GM19452 (cell line): ENCODE results near the gene ZNF451.
"Not testable (repeated sequence)": the region's sequence is repeated elsewhere in the genome, so short reads cannot be mapped to it uniquely, and the experiment has no call there.

ENCODE experiments used
- ATAC-seq: cut with Tn5 transposase; IDR thresholded peaks from one replicate; pipeline ENCODE4 v1.9.1; 2021; ENCODE audit not compliant: unreplicated experiment

ZNF451 gene

DNA sequence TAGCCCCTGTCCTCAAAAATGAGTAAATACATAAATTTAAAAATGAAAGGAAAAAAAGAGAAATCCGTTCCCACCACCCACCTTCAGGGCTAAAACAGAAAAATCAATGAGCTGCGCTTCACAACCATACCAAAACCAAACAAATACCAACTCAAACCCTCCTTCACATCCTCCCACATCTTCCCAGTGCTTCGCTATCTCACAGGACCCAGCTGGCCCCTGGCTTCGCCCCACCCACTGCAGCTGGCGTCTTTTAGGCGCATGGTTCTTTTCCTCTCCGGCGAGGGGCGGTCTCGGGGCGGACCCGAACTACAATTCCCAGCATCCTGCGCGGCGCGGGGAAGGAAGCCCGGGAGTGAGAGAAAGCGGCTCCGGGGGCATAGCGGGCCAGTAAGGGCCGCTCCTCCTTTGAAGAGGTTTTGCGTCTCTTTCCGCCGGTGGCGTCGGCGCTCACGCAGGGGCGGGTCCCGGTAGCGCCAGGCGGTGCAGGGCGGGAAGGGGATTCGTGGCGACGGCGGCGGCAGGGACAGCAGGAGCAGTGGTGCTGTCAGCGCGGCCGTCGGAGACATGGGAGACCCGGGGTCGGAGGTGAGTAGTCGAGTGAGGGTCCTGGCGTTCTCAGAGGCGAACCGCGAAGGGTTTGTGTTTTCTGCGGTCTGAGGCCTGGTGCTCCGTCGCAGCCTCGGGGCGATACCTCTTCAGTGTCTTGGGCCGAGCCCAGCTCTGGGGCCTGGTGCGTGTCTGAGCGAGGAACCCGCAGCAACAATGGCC, at the start of gene ZNF451:
Gene ZNF451 (plus strand): TSS at position 502 of the 771 bp plus-strand sequence. CDS start 66 bp downstream, at position 568.
- ATAC-seq, result peak; percentile 96

GRCh38 chr6:57044061-57044460, 45.9 kb upstream of the ZNF451 start:
- not testable (repeated sequence) for ATAC-seq

- ATAC-seq, result no peak
These were observed 45.4 kb upstream of the ZNF451 start for GRCh38 chr6:57044568-57044967.

GRCh38 chr6:57046332-57047256, 43.4 kb upstream of the ZNF451 start, which contains the start of gene KIAA1586:
Gene KIAA1586 (plus strand): TSS chr6:57046693. CDS start chr6:57046756, 63 bp downstream.
- ATAC-seq, result peak; percentile 93

DNA sequence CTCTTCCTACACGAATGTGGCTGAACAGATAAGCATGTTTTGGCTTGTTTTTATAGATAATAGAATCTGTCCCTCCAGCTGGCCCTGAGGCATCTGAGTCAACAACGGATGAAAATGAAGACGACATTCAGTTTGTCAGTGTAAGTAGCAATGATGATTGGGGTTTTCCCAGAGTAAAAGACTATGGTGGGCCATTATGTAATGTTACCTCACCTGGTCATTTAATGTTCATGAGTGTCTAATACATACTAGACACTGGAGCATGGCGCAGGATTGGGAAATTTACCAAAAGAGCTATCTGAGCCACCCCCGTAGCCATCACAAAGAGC, 42.8 kb upstream of the ZNF451 start:
- ATAC-seq, result peak; percentile 30

GRCh38 chr6:57047859-57048258, 42.1 kb upstream of the ZNF451 start:
- not testable (repeated sequence) for ATAC-seq

DNA sequence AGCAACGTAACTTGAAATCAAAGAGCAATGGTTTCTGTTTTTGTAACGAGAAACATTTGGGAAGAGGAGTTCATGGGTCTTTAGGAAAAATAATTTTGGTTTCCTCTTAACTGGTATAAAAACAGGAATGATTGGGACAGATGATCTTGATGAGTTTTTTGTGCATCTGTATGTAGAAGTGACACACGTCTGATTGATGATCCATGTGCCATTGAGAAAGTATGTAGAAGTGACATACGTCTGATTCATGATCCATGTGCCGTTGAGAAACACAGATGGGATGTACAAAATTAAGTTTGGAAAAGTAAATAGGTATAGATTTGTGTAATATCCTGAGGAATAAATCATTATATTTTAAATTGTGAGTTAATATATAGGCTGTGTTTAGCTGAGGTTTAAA, 41.4 kb upstream of the ZNF451 start:
- no peak for ATAC-seq

DNA sequence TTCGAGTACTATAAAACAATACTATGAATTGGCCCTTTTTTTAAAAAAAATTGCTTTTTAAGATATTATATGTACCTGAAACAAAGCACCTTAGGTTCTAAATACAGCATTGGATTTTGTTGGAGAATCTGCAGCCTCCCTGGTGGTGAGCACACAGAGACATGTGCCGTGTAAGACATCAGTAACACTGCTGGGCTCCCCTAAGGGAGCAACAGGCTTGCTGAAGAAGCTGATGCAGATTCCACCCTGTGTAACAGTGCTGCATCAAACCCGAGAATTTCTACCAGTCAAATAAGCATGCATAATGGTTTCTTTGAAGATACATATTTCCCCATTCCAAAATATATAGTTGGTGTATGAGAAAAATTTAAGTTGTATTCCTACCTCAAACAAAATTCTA, 26.1 kb upstream of the ZNF451 start:
- no peak for ATAC-seq

DNA sequence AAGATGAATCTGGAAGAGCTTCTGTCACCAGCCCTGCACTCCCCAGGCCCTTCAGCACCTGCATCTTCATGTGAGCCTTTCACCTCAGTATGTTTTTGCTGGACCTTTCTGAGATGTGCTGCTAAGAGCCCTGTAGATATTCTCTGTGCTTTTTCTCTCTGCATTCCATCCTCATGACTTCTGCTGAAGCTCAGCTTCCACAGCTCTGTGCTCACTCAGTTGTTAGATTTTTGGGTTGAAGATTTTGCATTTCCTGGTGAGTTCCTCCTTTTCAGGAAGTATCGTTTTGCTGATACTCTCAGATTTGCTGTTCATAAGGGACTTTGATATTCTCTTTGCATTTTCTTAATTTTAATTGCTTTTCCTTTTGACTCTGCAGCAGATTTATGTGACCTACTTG, 25.2 kb upstream of the ZNF451 start:
- ATAC-seq, result no peak

- no peak for ATAC-seq
These were observed 21.9 kb upstream of the ZNF451 start for GRCh38 chr6:57068061-57068460.

DNA sequence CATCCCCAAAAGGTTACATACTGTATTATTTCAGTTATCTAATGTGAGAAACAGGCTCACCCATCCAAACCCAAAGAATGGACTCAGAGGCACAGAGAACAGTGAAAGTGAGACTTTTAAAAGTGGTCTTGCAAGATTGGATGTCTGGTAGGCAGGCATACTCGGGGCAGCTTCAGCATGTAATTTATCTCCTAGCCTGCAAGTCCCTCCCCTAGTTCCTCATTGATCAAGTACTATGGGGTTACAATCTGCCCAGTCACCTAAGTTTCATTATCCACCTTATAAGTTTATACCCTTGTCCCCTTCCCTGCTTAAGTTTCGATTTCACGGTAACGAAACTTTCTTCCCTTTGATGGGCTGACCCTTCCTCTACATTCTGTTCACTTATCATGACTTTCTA, 20.8 kb upstream of the ZNF451 start:
- ATAC-seq, result no peak

DNA sequence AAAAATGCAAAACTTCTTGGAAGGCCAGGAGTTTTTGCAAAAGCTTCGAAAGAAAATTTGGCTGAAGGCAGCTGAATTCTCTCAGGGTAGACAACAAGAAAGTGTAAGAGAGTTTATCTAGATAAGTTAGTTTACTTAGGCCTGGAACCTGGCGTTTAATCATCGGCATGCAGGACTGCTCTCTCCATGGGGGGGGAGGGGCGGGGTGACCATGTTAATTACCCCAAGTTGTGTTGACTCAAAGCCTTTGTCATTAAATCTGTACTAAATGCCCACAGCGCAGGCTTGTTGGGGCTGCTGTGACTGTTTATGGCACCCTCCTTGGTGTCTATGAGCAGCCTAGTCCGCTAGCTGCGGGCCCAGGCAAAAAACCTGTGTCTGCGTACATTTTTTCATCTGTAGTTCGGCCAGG, 20.1 kb upstream of the ZNF451 start:
- no peak for ATAC-seq

GRCh38 chr6:57072108-57072507, 17.9 kb upstream of the ZNF451 start:
- no peak for ATAC-seq

- ATAC-seq, result no peak
These were observed 15.6 kb upstream of the ZNF451 start for GRCh38 chr6:57074383-57074782.

- no peak for ATAC-seq
These were observed 14.9 kb upstream of the ZNF451 start for GRCh38 chr6:57075092-57075491.

DNA sequence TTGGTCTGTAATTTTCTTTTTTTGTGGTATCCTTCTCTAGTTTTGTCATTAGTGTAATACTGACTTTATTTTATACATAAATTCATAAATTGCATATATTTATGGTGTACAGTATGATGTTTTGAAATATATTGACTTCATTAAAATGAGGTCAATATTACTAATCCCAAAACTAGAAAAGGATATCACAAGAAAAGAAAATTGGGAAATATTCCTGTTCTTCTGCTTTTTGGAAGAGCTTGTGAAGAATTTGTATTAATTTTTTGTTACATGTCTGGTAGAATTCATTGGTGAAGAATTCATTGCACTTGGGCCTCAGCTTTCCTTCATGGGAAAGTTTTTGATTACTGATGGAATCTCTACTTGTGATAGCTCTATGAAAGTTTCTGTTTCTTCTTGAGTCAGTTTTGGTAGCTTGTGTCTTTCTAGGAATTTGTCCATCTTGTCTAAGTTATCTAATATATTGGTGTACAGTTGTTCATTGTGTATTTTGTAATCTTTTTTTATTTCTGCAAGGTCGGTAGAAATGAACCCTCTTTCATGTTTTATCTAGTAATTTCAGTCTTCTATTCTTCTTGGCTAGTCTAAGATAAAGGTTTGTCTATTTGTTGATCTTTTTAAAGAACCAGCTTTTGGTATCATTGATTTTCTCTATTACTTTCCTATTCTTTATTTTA, 11.3 kb upstream of the ZNF451 start:
- ATAC-seq, result no peak

DNA sequence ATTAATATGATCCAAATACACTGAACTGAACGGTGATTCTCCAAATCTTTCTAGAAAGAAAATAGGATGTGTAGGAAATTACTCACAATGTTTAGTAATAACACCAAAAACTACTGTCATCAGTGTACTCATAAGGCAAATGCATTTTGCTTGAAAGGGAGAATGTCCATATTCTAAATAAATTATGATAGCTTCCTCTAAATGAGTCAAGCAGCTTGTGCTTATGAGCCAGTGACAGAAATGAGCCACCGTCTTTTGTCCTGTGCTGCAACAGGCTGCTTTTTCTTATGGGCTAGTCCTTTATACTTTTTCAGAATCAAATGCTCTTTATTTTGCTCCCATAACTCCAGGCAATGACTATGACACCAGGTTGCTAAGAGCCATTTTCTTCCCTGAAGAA, 4.5 kb upstream of the ZNF451 start:
- ATAC-seq, result no peak

DNA sequence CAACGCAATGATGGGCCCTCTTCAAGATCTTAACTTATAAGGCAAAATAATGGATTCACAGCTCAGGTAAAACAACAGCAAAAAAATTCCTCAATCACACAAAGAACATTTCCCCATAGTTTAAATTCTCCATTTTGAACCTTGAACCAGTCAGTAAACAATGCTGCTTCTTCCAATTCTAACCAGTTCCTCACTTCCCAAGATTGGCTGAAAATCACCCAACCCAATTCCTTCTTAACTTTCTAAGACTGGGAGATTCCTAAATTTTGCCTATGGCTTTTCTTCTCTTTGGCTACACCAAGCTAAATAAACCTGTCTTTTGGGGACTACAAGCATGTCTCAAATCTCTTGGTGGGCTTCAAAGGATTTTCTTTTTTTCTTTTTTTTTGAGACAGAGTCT, 3.1 kb upstream of the ZNF451 start:
- no peak for ATAC-seq

DNA sequence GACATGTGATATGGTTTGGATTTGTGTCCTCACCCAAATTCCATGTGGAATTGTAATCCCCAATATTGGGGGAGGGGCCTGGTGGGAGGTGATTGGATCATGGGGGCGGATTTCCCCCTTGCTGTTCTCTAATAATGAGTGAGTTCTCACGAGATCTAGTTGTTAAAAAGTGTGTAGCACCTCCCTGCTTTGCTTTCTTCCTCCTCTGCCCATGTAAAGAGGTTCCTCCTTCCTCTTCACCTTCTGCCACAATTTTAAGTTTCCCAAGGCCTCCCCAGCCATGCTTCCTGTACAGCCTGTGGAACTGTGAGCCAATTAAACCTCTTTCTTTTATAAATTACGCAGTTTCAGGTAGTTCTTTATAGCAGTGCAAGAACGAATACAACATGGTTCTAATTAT, 2.1 kb upstream of the ZNF451 start:
- ATAC-seq, result no peak

- ATAC-seq, result no peak
These were observed 723 bp upstream of the ZNF451 start for GRCh38 chr6:57089265-57089664.

DNA sequence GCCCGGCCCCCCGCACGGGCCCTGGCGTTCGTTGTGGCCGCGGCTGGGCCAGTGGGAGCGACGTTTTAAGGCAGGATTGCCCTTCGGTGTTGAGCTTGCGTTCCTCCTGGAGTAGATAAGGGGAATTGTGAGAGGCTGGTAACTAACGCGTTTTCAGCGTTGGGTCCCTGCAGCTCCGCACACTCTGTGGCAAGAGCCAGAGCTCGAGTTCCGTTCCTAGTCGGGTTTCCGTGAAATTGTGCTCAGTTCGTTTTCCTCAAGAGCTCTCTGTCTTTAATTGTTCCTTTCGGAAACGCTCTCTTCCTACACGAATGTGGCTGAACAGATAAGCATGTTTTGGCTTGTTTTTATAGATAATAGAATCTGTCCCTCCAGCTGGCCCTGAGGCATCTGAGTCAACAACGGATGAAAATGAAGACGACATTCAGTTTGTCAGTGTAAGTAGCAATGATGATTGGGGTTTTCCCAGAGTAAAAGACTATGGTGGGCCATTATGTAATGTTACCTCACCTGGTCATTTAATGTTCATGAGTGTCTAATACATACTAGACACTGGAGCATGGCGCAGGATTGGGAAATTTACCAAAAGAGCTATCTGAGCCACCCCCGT, 575 bp downstream of the ZNF451 start:
- peak; percentile 4 for ATAC-seq
